A673 (cell line): ENCODE results near the gene RNF213. TPM values are rescaled to one million over a fixed set of nuclear protein-coding genes. Genes with fewer than 3 reads are reported as not detected.
A peak's percentile ranks its signal among the peaks of the same experiment; 100 is the strongest.

ENCODE experiments used
- BruUV-seq: library from RNA; stranded (reverse); fragments of 400-500 nt; replicated peaks from 2 replicates; lab custom pipeline; 2021; lab: Mats Ljungman, UMichigan
- CTCF ChIA-PET: fragments of 300-600 bp; sonication (Branson Sonifier 250); formaldehyde crosslinking; loops from one replicate; lab custom pipeline; 2022; ENCODE audit warnings: antibody characterized with exemption; lab: Charles Lee
- POLR2A ChIA-PET: fragments of 300-600 bp; sonication (Branson Sonifier 250); formaldehyde crosslinking; loops from one replicate; lab custom pipeline; 2022; ENCODE audit warnings: antibody characterized with exemption; ENCODE audit not compliant: low non-redundant PET; lab: Charles Lee
- DNase-seq: peaks from one replicate; pipeline ENCODE4 v3.0.0-alpha.2; 2015; ENCODE audit warnings: low spot score
- H3K27ac ChIP-seq: fragments of 200-600 bp; sonication (generic); 2 replicates; pipeline ENCODE4 v1.5.1; 2016; ENCODE audit warnings: mixed run types, low read depth, mild to moderate bottlenecking, mixed read lengths, antibody characterized with exemption, low read length; ENCODE audit not compliant: poor library complexity, severe bottlenecking
- H3K27me3 ChIP-seq: fragments of 200-600 bp; sonication (generic); replicated peaks from 2 replicates; pipeline ENCODE4 v1.6.1; 2017; ENCODE audit warnings: mixed run types, low read depth, mild to moderate bottlenecking, mixed read lengths, antibody characterized with exemption, low read length; ENCODE audit not compliant: insufficient read depth, poor library complexity
- H3K36me3 ChIP-seq: fragments of 200-600 bp; sonication (generic); 2 replicates; pipeline ENCODE4 v1.6.1; 2016; ENCODE audit warnings: mixed run types, mild to moderate bottlenecking, mixed read lengths, antibody characterized with exemption, low read length; ENCODE audit not compliant: insufficient read depth, poor library complexity, severe bottlenecking
- H3K4me1 ChIP-seq: fragments of 200-600 bp; sonication (generic); 2 replicates; pipeline ENCODE4 v1.6.1; 2017; ENCODE audit warnings: mixed run types, mild to moderate bottlenecking, mixed read lengths, antibody characterized with exemption, low read length; ENCODE audit not compliant: insufficient read depth, poor library complexity, severe bottlenecking
- H3K4me3 ChIP-seq: fragments of 200-600 bp; sonication (generic); 2 replicates; pipeline ENCODE4 v1.5.1; 2016; ENCODE audit warnings: low read depth, mixed run types, mild to moderate bottlenecking, mixed read lengths, low read length; ENCODE audit not compliant: poor library complexity, severe bottlenecking
- H3K9me3 ChIP-seq: fragments of 200-600 bp; sonication (generic); 2 replicates; pipeline ENCODE4 v1.6.1; 2016; ENCODE audit warnings: mixed run types, low read depth, mild to moderate bottlenecking, mixed read lengths, antibody characterized with exemption, low read length; ENCODE audit not compliant: poor library complexity, severe bottlenecking
- CTCF ChIP-seq: fragments of 300-800, 200-600 bp; sonication (generic); conservative IDR thresholded peaks from 2 replicates; pipeline ENCODE4 v1.5.1; 2017; ENCODE audit warnings: low read depth, mild to moderate bottlenecking, antibody characterized with exemption, low read length, moderate library complexity, mixed read lengths
- EZH2 ChIP-seq: fragments of 200-600 bp; sonication (generic); IDR thresholded peaks from 2 replicates; pipeline ENCODE4 v1.6.1; 2017; ENCODE audit warnings: borderline replicate concordance, low read depth, mild to moderate bottlenecking, mixed read lengths, antibody characterized with exemption, low read length; ENCODE audit not compliant: poor library complexity, severe bottlenecking
- intact Hi-C: fragments of 100-400 bp; cut with micrococcal nuclease; formaldehyde crosslinking; loops from one replicate; pipeline ENCODE4 v1.10.0; 2022; ENCODE audit not compliant: unreplicated experiment
- total RNA-seq: library from RNA; stranded (reverse); gene quantifications from 2 replicates; pipeline ENCODE4 v1.2.3, GENCODE V29; 2021

Gene RNF213
- total RNA-seq, 1 experiment from 2014 or later: 78.0 TPM

GRCh38 chr17:80220054-80220735 lies 40.5 kb upstream of the RNF213 start, which contains the start of the genes SGSH and SLC26A11:
SGSH (minus strand) TSS chr17:80220333; CDS start chr17:80220313, 20 bp downstream.
SLC26A11 (plus strand) TSS chr17:80220427; CDS start chr17:80221561, 1,134 bp downstream.
- Histone ChIP-seq H3K27ac (peak within 1 kb of the TSS; percentile 72), H3K9me3 (no peaks in the 10 kb centered on the region), H3K27me3 (no peaks in the 10 kb centered on the region), H3K4me1 (peaks cover 9% of the 10 kb centered on the region), H3K4me3 (peak within 1 kb of the TSS; percentile 61), H3K36me3 (no peaks in the 10 kb centered on the region)
- no peak for TF ChIP-seq CTCF
- TF ChIP-seq EZH2: no peak
- ChIA-PET CTCF (interaction anchor here (0.8 kb wide), 1 partner anchor 1019 kb away, joined by 4 read pairs; the partner anchor contains the start of gene NDUFAF8), POLR2A (no interaction called here)
- BruUV-seq: no TSS peak
- intact Hi-C loops: no loop called here
- DNase-seq: peak; percentile 79

- Histone ChIP-seq H3K4me1 (peaks cover 9% of the 10 kb centered on the region), H3K27ac (peak overlapping the region; percentile 72), H3K27me3 (no peaks in the 10 kb centered on the region), H3K36me3 (no peaks in the 10 kb centered on the region), H3K9me3 (no peaks in the 10 kb centered on the region), H3K4me3 (peak overlapping the region; percentile 61)
- peak; percentile 51 for DNase-seq
- BruUV-seq: no TSS peak
- CTCF ChIA-PET: no interaction called here
- TF ChIP-seq EZH2: no peak
- TF ChIP-seq CTCF: no peak
- POLR2A ChIA-PET: no interaction called here
- intact Hi-C loops: no loop called here
Observed at GRCh38 chr17:80220736-80221215, 39.9 kb upstream of the RNF213 start.

GRCh38 chr17:80221351-80222105 lies 39.1 kb upstream of the RNF213 start:
- TSS peak; percentile 21 for BruUV-seq
- Histone ChIP-seq H3K9me3 (no peaks in the 10 kb centered on the region), H3K4me3 (peak overlapping the region; percentile 61), H3K27ac (no peak overlapping the region), H3K27me3 (no peaks in the 10 kb centered on the region), H3K4me1 (peaks cover 9% of the 10 kb centered on the region), H3K36me3 (no peaks in the 10 kb centered on the region)
- no peak for TF ChIP-seq EZH2
- DNase-seq: no peak
- intact Hi-C loops: no loop called here
- ChIA-PET CTCF (no interaction called here), POLR2A (no interaction called here)
